ENCODE data around the gene TFCP2L1.

- TF ChIP-seq CTCF (conservative IDR thresholded peaks at IDR 0.05 in 1 of 2, IDR thresholded peaks at IDR 0.05 in 1 of 2; ENCODE audit: low read depth in 1 of 2, low read length in 2 of 2) (no peak), EZH2 (IDR thresholded peaks at IDR 0.05; ENCODE audit: low read length, missing control alignments) (no peak)
Observed at GRCh38 chr2:121248766-121249343, 36.1 kb downstream of the TFCP2L1 start.

Data from fibroblast of lung (primary cell).